Loucy (cell line): ENCODE measurements around the gene AHRR.

Experiments used
- H2AFZ ChIP-seq: fragments of 200-600 bp; sonication (generic); 2 replicates; pipeline ENCODE4 v1.6.0; 2016; ENCODE audit warnings: antibody characterized with exemption, mild to moderate bottlenecking, low read length, moderate library complexity
- H3F3A ChIP-seq: fragments of 200-600 bp; 2 replicates; pipeline ENCODE4 v1.6.0; 2016; ENCODE audit warnings: antibody characterized with exemption, low read depth, mild to moderate bottlenecking
- H3K27me3 ChIP-seq: fragments of 200-600 bp; sonication (generic); 2 replicates; pipeline ENCODE4 v1.6.1; 2014; ENCODE audit warnings: low read length, mild to moderate bottlenecking; ENCODE audit not compliant: insufficient read depth, poor library complexity, severe bottlenecking
- H3K36me3 ChIP-seq: fragments of 200-600 bp; sonication (generic); 2 replicates; pipeline ENCODE4 v1.6.1; 2016; ENCODE audit warnings: low read length; ENCODE audit not compliant: insufficient read depth
- H3K4me1 ChIP-seq: fragments of 200-600 bp; sonication (generic); 2 replicates; pipeline ENCODE4 v1.5.1; 2014; ENCODE audit warnings: low read length, mild to moderate bottlenecking; ENCODE audit not compliant: insufficient read depth, poor library complexity, severe bottlenecking
- H3K4me2 ChIP-seq: fragments of 200-600 bp; sonication (generic); 2 replicates; pipeline ENCODE4 v1.6.0; 2014; ENCODE audit warnings: antibody characterized with exemption, low read length, low read depth, mild to moderate bottlenecking; ENCODE audit not compliant: poor library complexity, severe bottlenecking
- H3K4me3 ChIP-seq: fragments of 200-600 bp; sonication (generic); 2 replicates; pipeline ENCODE4 v1.5.1; 2014; ENCODE audit warnings: low read length, mild to moderate bottlenecking, mixed read lengths; ENCODE audit not compliant: poor library complexity, severe bottlenecking
- H3K79me2 ChIP-seq: fragments of 200-600 bp; sonication (generic); 2 replicates; pipeline ENCODE4 v1.6.1; 2014; ENCODE audit warnings: low read length; ENCODE audit not compliant: insufficient read depth
- H3K9ac ChIP-seq: fragments of 200-600 bp; sonication (generic); 2 replicates; pipeline ENCODE4 v1.6.0; 2014; ENCODE audit warnings: mild to moderate bottlenecking, low read depth, low read length, moderate library complexity; ENCODE audit not compliant: poor library complexity, severe bottlenecking
- H3K9me2 ChIP-seq: fragments of 200-600 bp; sonication (generic); replicated peaks from 2 replicates; pipeline ENCODE4 v1.6.1; 2016; ENCODE audit warnings: low read depth, low read length, mixed read lengths
- H3K9me3 ChIP-seq: fragments of 200-600 bp; sonication (generic); 2 replicates; pipeline ENCODE4 v1.6.1; 2014; ENCODE audit warnings: mild to moderate bottlenecking, antibody characterized with exemption, low read length, low read depth; ENCODE audit not compliant: insufficient read depth
- H4K20me1 ChIP-seq: fragments of 200-600 bp; sonication (generic); 2 replicates; pipeline ENCODE4 v1.6.0; 2014; ENCODE audit warnings: antibody characterized with exemption, low read length, mild to moderate bottlenecking; ENCODE audit not compliant: insufficient read depth, poor library complexity, severe bottlenecking
- CTCF ChIP-seq: fragments of 200-600 bp; sonication (generic); conservative IDR thresholded peaks from 2 replicates; pipeline ENCODE4 v1.5.1; 2014; ENCODE audit warnings: mild to moderate bottlenecking, antibody characterized with exemption, low read length
- EZH2phosphoT487 ChIP-seq: fragments of 200-600 bp; IDR thresholded peaks from 2 replicates; pipeline ENCODE4 v1.6.1; 2018; ENCODE audit warnings: antibody characterized with exemption, mild to moderate bottlenecking, moderate library complexity, borderline replicate concordance

The AHRR gene

GRCh38 chr5:371811-372555, 50.5 kb downstream of the AHRR start:
- H3K4me2 ChIP-seq: peak overlapping the region; percentile 82
- H3K9me2 ChIP-seq: no peaks in the 10 kb centered on the region
- no peaks in the 10 kb centered on the region for H3F3A ChIP-seq
- H4K20me1 ChIP-seq: no peaks in the 10 kb centered on the region
- no peak for TF ChIP-seq EZH2phosphoT487
- TF ChIP-seq CTCF: no peak
- H3K27me3 ChIP-seq: no peaks in the 10 kb centered on the region
- H3K9me3 ChIP-seq: no peaks in the 10 kb centered on the region
- no peaks in the 10 kb centered on the region for H3K36me3 ChIP-seq
- peaks cover 12% of the 10 kb centered on the region; the same call in 1 of the 2 replicates for H3K79me2 ChIP-seq
- peak overlapping the region; percentile 77 for H3K4me3 ChIP-seq
- 0 out of 2 replicates have a peak overlapping the region, but pooled peaks have one; percentile 16 for H2AFZ ChIP-seq
- peak overlapping the region; percentile 92 for H3K9ac ChIP-seq
- peaks cover 82% of the 10 kb centered on the region for H3K4me1 ChIP-seq

DNA sequence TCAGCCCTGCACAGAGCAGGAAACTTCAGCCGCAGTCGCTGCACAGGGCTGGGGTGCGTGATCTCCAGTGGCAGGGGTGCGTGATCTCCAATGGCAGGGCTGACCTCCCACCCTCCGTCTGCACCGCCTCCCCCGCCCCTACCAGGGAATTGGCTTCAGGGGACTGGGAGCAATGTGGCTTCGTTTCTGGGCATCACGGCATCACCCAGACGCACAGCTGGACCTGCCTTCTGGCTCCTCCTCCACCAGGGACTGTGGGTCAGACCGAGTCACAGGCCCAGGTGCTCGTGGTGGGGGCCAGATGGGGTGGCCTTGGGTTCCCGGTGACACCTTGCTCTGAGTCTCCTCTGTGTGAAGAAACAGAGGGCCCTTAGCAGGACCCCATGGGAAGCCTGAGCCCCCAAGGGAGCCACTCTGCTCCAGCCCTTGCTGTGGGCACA, 51.1 kb downstream of the AHRR start:
- no peaks in the 10 kb centered on the region for H3K9me3 ChIP-seq
- peak overlapping the region; percentile 92 for H3K9ac ChIP-seq
- H3K4me3 ChIP-seq: peak overlapping the region; percentile 77
- TF ChIP-seq EZH2phosphoT487 (no peak), CTCF (no peak)
- no peaks in the 10 kb centered on the region for H4K20me1 ChIP-seq
- peaks cover 12% of the 10 kb centered on the region; the same call in 1 of the 2 replicates for H3K79me2 ChIP-seq
- H3F3A ChIP-seq: no peaks in the 10 kb centered on the region
- no peaks in the 10 kb centered on the region for H3K36me3 ChIP-seq
- H2AFZ ChIP-seq: no peak overlapping the region
- no peaks in the 10 kb centered on the region for H3K9me2 ChIP-seq
- H3K4me2 ChIP-seq: peak overlapping the region; percentile 82
- H3K4me1 ChIP-seq: peaks cover 88% of the 10 kb centered on the region
- no peaks in the 10 kb centered on the region for H3K27me3 ChIP-seq

- H3K4me1 ChIP-seq: peaks cover 91% of the 10 kb centered on the region
- no peaks in the 10 kb centered on the region for H4K20me1 ChIP-seq
- peak overlapping the region; percentile 82 for H3K4me2 ChIP-seq
- no peaks in the 10 kb centered on the region for H3K27me3 ChIP-seq
- H3K9ac ChIP-seq: peak overlapping the region; percentile 92
- H3F3A ChIP-seq: no peaks in the 10 kb centered on the region
- no peaks in the 10 kb centered on the region for H3K9me2 ChIP-seq
- TF ChIP-seq CTCF (no peak), EZH2phosphoT487 (no peak)
- H3K9me3 ChIP-seq: no peaks in the 10 kb centered on the region
- no peaks in the 10 kb centered on the region for H3K36me3 ChIP-seq
- H3K79me2 ChIP-seq: peaks cover 12% of the 10 kb centered on the region; the same call in 1 of the 2 replicates
- H3K4me3 ChIP-seq: peak overlapping the region; percentile 77
- no peak overlapping the region for H2AFZ ChIP-seq
These were observed 51.6 kb downstream of the AHRR start for GRCh38 chr5:372996-373709.
